B cell (primary cell): ENCODE data around the gene KRTAP29-1. TPM values are rescaled to one million over a fixed set of nuclear protein-coding genes. Genes with fewer than 3 reads are reported as not detected.

Source experiments
- ATAC-seq: fragments of 200-7000 bp; cut with Tn5 transposase; one replicate; pipeline ENCODE4 v1.10.0; 2021; ENCODE audit warnings: low read depth, mild to moderate bottlenecking, moderate number of reproducible peaks, moderate library complexity
- CTCF ChIA-PET: fragments of 350-600 bp; sonication (Branson Sonifier 250); formaldehyde crosslinking; loops from one replicate; lab custom pipeline; 2021; ENCODE audit warnings: antibody characterized with exemption, inconsistent platforms; lab: Charles Lee
- POLR2A ChIA-PET: fragments of 350-600 bp; sonication (Branson Sonifier 250); formaldehyde crosslinking; loops from one replicate; lab custom pipeline; 2021; ENCODE audit warnings: antibody characterized with exemption; lab: Charles Lee
- DNase-seq: peaks from one replicate; pipeline ENCODE4 v3.0.0; 2013
- H2AFZ ChIP-seq: 2 replicates; pipeline ENCODE4 v1.6.1; 2012; ENCODE audit warnings: mild to moderate bottlenecking, low read depth, low read length; ENCODE audit not compliant: insufficient read depth, poor library complexity, severe bottlenecking
- H3K27ac ChIP-seq, 2 donors: 1 replicate in 1 of 2; 2 replicates in 1 of 2; pipeline ENCODE4 v1.5.1; 2012 to 2013; ENCODE audit warnings: low read length in 2 of 2, mild to moderate bottlenecking in 2 of 2, moderate library complexity in 1 of 2
- H3K27me3 ChIP-seq, 4 experiments: fragments of 200-600 bp in 1 of 4; sonication (generic) in 1 of 4; replicated peaks in 1 of 4; 1 replicate in 2 of 4; 2 replicates in 2 of 4; pipeline versions ENCODE4 v1.6.1 to v1.7.0; 2013 to 2016; ENCODE audit warnings: low read length in 3 of 4, mild to moderate bottlenecking in 2 of 4, mixed read lengths in 1 of 4, moderate library complexity in 1 of 4; ENCODE audit not compliant: insufficient read depth in 4 of 4, control insufficient read depth in 3 of 4; ENCODE audit errors: control extremely low read depth in 1 of 4
- H3K36me3 ChIP-seq, 2 experiments: replicated peaks in 1 of 2; 1 replicate in 1 of 2; 2 replicates in 1 of 2; pipeline versions ENCODE4 v1.6.1 to v1.7.1; 2013; ENCODE audit warnings: low read length in 1 of 2; ENCODE audit not compliant: insufficient read depth in 2 of 2, control insufficient read depth in 1 of 2; ENCODE audit errors: control extremely low read depth in 1 of 2, extremely low read depth in 1 of 2
- H3K4me1 ChIP-seq, 2 donors: fragments of 200-600 bp in 1 of 2; sonication (generic) in 1 of 2; 1 replicate in 1 of 2; 2 replicates in 1 of 2; pipeline versions ENCODE4 v1.5.1 to v1.6.1; 2013 to 2017; ENCODE audit warnings: low read length in 2 of 2; ENCODE audit not compliant: control insufficient read depth in 2 of 2, insufficient read depth in 2 of 2
- H3K4me2 ChIP-seq: replicated peaks from 2 replicates; pipeline ENCODE3; 2012; ENCODE audit warnings: mild to moderate bottlenecking, low read depth, low read length; ENCODE audit not compliant: poor library complexity, severe bottlenecking
- H3K4me3 ChIP-seq, 5 experiments: fragments of 200-600 bp in 1 of 5; sonication (generic) in 1 of 5; 1 replicate in 3 of 5; 2 replicates in 2 of 5; pipeline versions ENCODE4 v1.5.1 to v1.7.0; 2011 to 2016; ENCODE audit warnings: low read length in 4 of 5, mild to moderate bottlenecking in 4 of 5, low read depth in 2 of 5, control low read depth in 1 of 5, moderate library complexity in 1 of 5; ENCODE audit not compliant: insufficient read depth in 1 of 5; ENCODE audit errors: control extremely low read depth in 1 of 5, extremely low read depth in 1 of 5
- H3K79me2 ChIP-seq: fragments of 200-600 bp; sonication (generic); one replicate; pipeline ENCODE4 v1.6.0; 2016; ENCODE audit warnings: low read length; ENCODE audit not compliant: control insufficient read depth, insufficient read depth
- H3K9ac ChIP-seq: fragments of 200-600 bp; sonication (generic); 2 replicates; pipeline ENCODE4 v1.6.1; 2017; ENCODE audit warnings: mild to moderate bottlenecking, low read length, moderate library complexity
- H3K9me3 ChIP-seq, 3 donors: one replicate each; pipeline versions ENCODE4 v1.6.1 to v1.7.1; 2013; ENCODE audit warnings: low read length in 2 of 3; ENCODE audit not compliant: control insufficient read depth in 2 of 3, insufficient read depth in 1 of 3; ENCODE audit errors: control extremely low read depth in 1 of 3
- H4K20me1 ChIP-seq: 2 replicates; pipeline ENCODE4 v1.6.0; 2012; ENCODE audit warnings: mild to moderate bottlenecking, low read length; ENCODE audit not compliant: insufficient read depth, control insufficient read depth, poor library complexity, severe bottlenecking
- H3K27ac Mint-ChIP-seq: one replicate; pipeline ENCODE4 v1.8.0; 2021; ENCODE audit warnings: mixed read lengths
- H3K27me3 Mint-ChIP-seq: one replicate; pipeline ENCODE4 v1.8.0; 2021; ENCODE audit warnings: mixed read lengths
- H3K4me1 Mint-ChIP-seq: one replicate; pipeline ENCODE4 v1.8.0; 2021; ENCODE audit warnings: mixed read lengths
- H3K4me3 Mint-ChIP-seq: one replicate; pipeline ENCODE4 v1.8.0; 2021; ENCODE audit warnings: mixed read lengths
- H3K9me3 Mint-ChIP-seq: one replicate; pipeline ENCODE4 v1.8.0; 2022; ENCODE audit warnings: mixed read lengths; ENCODE audit not compliant: insufficient read depth
- EZH2 ChIP-seq: IDR thresholded peaks from 2 replicates; pipeline ENCODE4 v1.6.1; 2012; ENCODE audit warnings: borderline replicate concordance, low read depth, mild to moderate bottlenecking, moderate library complexity, low read length; ENCODE audit not compliant: insufficient read depth, poor library complexity, severe bottlenecking
- WGBS: methylation state at CpG from one replicate; pipeline ENCODE4 v1.1.5; 2013; ENCODE audit warnings: missing lambda C conversion rate; ENCODE audit not compliant: insufficient coverage; 5-methylcytosine and 5-hydroxymethylcytosine counted together
- intact Hi-C: fragments of 100-400 bp; cut with micrococcal nuclease; formaldehyde crosslinking; loops from one replicate; pipeline ENCODE4 v1.10.0; 2022
- polyA plus RNA-seq: library from polyadenylated mRNA; depleted of rRNA; stranded (reverse); fragments of >200 nt; gene quantifications from 2 replicates; pipeline ENCODE4 v1.2.3, GENCODE V29; 2012
- total RNA-seq, 2 donors: library from RNA; stranded (reverse); fragments of 120-200 nt in 1 of 2; gene quantifications; 1 replicate in 1 of 2; 2 replicates in 1 of 2; pipeline versions ENCODE4 v1.2.3 to v1.2.4, GENCODE V29; 2013 to 2022
- TF ChIP-seq, protein P1 (sequence below): fragments of 200-600 bp; IDR thresholded peaks from one replicate; pipeline ENCODE4 v1.8.0; 2022; ENCODE audit warnings: antibody characterized with exemption, mild to moderate bottlenecking

The KRTAP29-1 gene
- total and polyA plus RNA-seq, 2 donors (not counting 1 experiment from before 2014, with no cell fraction given): 0.43 TPM; not detected in 1

DNA sequence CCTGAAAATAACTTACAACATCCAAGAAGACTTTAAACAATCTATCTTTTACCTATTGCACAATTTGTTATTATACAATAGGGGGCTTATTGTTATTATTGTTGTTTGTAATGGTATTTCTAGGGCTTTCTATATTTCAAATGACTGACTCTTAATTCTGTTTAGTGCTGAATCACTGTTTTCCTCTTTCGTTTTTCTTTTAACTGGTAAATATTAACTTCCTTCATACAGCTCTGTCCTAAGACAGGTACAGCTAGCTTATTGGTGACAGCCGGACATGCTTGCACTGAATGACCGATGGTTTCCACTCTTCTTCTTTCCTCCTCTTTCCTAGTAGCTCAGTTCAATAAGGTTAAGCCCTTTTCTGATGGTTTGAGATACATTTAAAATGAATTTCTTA is 15.6 kb downstream of the KRTAP29-1 start:
- Histone ChIP-seq H2AFZ (no peak overlapping the region), H3K9me3 (no peaks in the 10 kb centered on the region), H3K4me2 (no peak overlapping the region), H3K4me1 (peaks cover 0 to 6% of the 10 kb centered on the region in 2 donors), H3K36me3 (no peaks in the 10 kb centered on the region), H3K27ac (no peak overlapping the region), H3K9ac (no peak overlapping the region), H4K20me1 (no peaks in the 10 kb centered on the region), H3K79me2 (no peaks in the 10 kb centered on the region), H3K4me3 (no peak overlapping the region), H3K27me3 (no peaks in the 10 kb centered on the region)
- ChIA-PET POLR2A (no interaction called here), CTCF (interaction anchor here (2.1 kb wide), 1 partner anchor 35 kb away, joined by 4 read pairs; no protein-coding TSS in a partner anchor)
- peak; percentile 0 for DNase-seq
- Mint-ChIP-seq H3K27me3 (peaks cover 31% of the 10 kb centered on the region), H3K27ac (no peak overlapping the region), H3K4me1 (peaks cover 4% of the 10 kb centered on the region), H3K4me3 (no peak overlapping the region), H3K9me3 (no peaks in the 10 kb centered on the region)
- intact Hi-C loops: no loop called here
- TF ChIP-seq, protein P1, sequence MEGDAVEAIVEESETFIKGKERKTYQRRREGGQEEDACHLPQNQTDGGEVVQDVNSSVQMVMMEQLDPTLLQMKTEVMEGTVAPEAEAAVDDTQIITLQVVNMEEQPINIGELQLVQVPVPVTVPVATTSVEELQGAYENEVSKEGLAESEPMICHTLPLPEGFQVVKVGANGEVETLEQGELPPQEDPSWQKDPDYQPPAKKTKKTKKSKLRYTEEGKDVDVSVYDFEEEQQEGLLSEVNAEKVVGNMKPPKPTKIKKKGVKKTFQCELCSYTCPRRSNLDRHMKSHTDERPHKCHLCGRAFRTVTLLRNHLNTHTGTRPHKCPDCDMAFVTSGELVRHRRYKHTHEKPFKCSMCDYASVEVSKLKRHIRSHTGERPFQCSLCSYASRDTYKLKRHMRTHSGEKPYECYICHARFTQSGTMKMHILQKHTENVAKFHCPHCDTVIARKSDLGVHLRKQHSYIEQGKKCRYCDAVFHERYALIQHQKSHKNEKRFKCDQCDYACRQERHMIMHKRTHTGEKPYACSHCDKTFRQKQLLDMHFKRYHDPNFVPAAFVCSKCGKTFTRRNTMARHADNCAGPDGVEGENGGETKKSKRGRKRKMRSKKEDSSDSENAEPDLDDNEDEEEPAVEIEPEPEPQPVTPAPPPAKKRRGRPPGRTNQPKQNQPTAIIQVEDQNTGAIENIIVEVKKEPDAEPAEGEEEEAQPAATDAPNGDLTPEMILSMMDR: no peak
- no peak for TF ChIP-seq EZH2
- 50% methylated on average over 1 of the region's 3 CpGs for WGBS
- ATAC-seq: no peak

DNA sequence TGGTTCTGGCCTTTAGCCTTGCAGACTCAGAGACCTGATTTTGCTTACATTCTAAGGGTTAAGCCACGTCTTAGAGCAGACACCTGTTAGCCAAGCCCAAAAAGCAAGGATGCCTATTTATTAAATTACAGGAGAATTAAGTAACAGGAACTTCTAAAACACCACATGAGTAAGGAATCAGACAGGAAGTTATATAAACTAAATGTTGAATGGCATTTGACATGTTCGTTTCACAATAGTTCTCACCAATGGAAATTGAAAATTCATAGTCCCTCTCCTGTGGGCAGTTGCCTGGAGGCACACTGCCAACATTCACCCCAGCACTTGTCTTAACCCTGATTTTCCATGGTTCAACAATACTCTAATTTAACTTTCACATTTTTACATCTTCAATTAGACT is 18.1 kb downstream of the KRTAP29-1 start:
- no peaks in the 10 kb centered on the region for H3K36me3 ChIP-seq
- no peak overlapping the region for H3K4me3 ChIP-seq
- H3K27me3 ChIP-seq: no peaks in the 10 kb centered on the region
- H3K4me1 Mint-ChIP-seq: peaks cover 4% of the 10 kb centered on the region
- intact Hi-C loops: no loop called here
- H3K4me2 ChIP-seq: no peak overlapping the region
- no peak overlapping the region for H3K27ac ChIP-seq
- ChIA-PET CTCF (no interaction called here), POLR2A (no interaction called here)
- H3K27me3 Mint-ChIP-seq: peaks cover 30% of the 10 kb centered on the region
- H3K9me3 Mint-ChIP-seq: no peaks in the 10 kb centered on the region
- peaks cover 0 to 6% of the 10 kb centered on the region in 2 donors for H3K4me1 ChIP-seq
- no peaks in the 10 kb centered on the region for H3K79me2 ChIP-seq
- H4K20me1 ChIP-seq: no peaks in the 10 kb centered on the region
- DNase-seq (peak; percentile 0), ATAC-seq (no peak)
- no peak for TF ChIP-seq EZH2
- TF ChIP-seq, protein P1: no peak
- H3K4me3 Mint-ChIP-seq: no peak overlapping the region
- H3K27ac Mint-ChIP-seq: no peak overlapping the region
- H3K9ac ChIP-seq: no peak overlapping the region
- H2AFZ ChIP-seq: no peak overlapping the region
- WGBS: 0% methylated on average over 1 of the region's 2 CpGs
- no peaks in the 10 kb centered on the region for H3K9me3 ChIP-seq
